Mesothelial cell of epicardium (in vitro differentiated cells): Measurements from ENCODE around the gene ATG5. TPM values are rescaled to one million over a fixed set of nuclear protein-coding genes. Genes with fewer than 3 reads are reported as not detected.

Source experiments
- DNase-seq, 2 experiments: peaks; one replicate each; pipeline ENCODE4 v3.0.0; 2021; ENCODE audit warnings: low spot score in 2 of 2; ENCODE audit not compliant: unreplicated experiment in 2 of 2
- H3K27ac Mint-ChIP-seq: 2 replicates; pipeline ENCODE4 v1.8.0; 2021; ENCODE audit warnings: mixed read lengths
- H3K27me3 Mint-ChIP-seq: 2 replicates; pipeline ENCODE4 v1.8.0; 2021; ENCODE audit warnings: low read depth, mixed read lengths
- H3K36me3 Mint-ChIP-seq: 2 replicates; pipeline ENCODE4 v1.8.0; 2021; ENCODE audit warnings: mixed read lengths
- H3K4me1 Mint-ChIP-seq: 2 replicates; pipeline ENCODE4 v1.8.0; 2021; ENCODE audit warnings: mixed read lengths
- H3K4me3 Mint-ChIP-seq: 2 replicates; pipeline ENCODE4 v1.8.0; 2021; ENCODE audit warnings: mild to moderate bottlenecking, moderate library complexity, mixed read lengths
- H3K9me3 Mint-ChIP-seq: 2 replicates; pipeline ENCODE4 v1.8.0; 2021; ENCODE audit warnings: mixed read lengths
- CTCF ChIP-seq: fragments of 200-600 bp; sonication (generic); IDR thresholded peaks from one replicate; pipeline ENCODE4 v1.5.0; 2021; ENCODE audit warnings: antibody characterized with exemption; ENCODE audit not compliant: unreplicated experiment
- total RNA-seq: library from RNA; stranded (reverse); gene quantifications from 3 replicates; pipeline ENCODE4 v1.2.1, GENCODE V29; 2021

The ATG5 gene
- total RNA-seq, 1 donor from 2014 or later, result 33.0 TPM

GRCh38 chr6:106161311-106161874, 164.2 kb downstream of the ATG5 start:
- no peaks in the 10 kb centered on the region for H3K36me3 Mint-ChIP-seq

GRCh38 chr6:106160189-106160588, 165.4 kb downstream of the ATG5 start:
- no peaks in the 10 kb centered on the region for H3K9me3 Mint-ChIP-seq
- no peaks in the 10 kb centered on the region for H3K36me3 Mint-ChIP-seq
- DNase-seq, result no peak
- no peak overlapping the region for H3K27ac Mint-ChIP-seq
- no peaks in the 10 kb centered on the region for H3K4me1 Mint-ChIP-seq
- no peak for TF ChIP-seq CTCF
- H3K27me3 Mint-ChIP-seq, result peaks cover 16% of the 10 kb centered on the region
- H3K4me3 Mint-ChIP-seq, result no peak overlapping the region

More at GRCh38 chr6:106161311-106161874, 164.2 kb downstream of the ATG5 start:
- Mint-ChIP-seq H3K4me1 (no peaks in the 10 kb centered on the region), H3K4me3 (no peak overlapping the region), H3K27me3 (peaks cover 16% of the 10 kb centered on the region), H3K9me3 (no peaks in the 10 kb centered on the region), H3K27ac (no peak overlapping the region)
- TF ChIP-seq CTCF, result no peak
- DNase-seq, result no peak

- Mint-ChIP-seq H3K27ac (no peak overlapping the region), H3K9me3 (no peaks in the 10 kb centered on the region), H3K4me3 (no peak overlapping the region), H3K4me1 (no peaks in the 10 kb centered on the region), H3K36me3 (no peaks in the 10 kb centered on the region), H3K27me3 (peaks cover 16% of the 10 kb centered on the region)
- no peak for DNase-seq
- TF ChIP-seq CTCF, result no peak
These were observed 166.0 kb downstream of the ATG5 start for GRCh38 chr6:106159531-106159940.

- TF ChIP-seq CTCF, result no peak
- no peaks in the 10 kb centered on the region for H3K4me1 Mint-ChIP-seq
- no peak for DNase-seq
- no peaks in the 10 kb centered on the region for H3K9me3 Mint-ChIP-seq
- H3K36me3 Mint-ChIP-seq, result no peaks in the 10 kb centered on the region
- no peak overlapping the region for H3K4me3 Mint-ChIP-seq
- no peak overlapping the region for H3K27ac Mint-ChIP-seq
- H3K27me3 Mint-ChIP-seq, result peaks cover 16% of the 10 kb centered on the region
These were observed 166.7 kb downstream of the ATG5 start for GRCh38 chr6:106158816-106159215.

- no peak for TF ChIP-seq CTCF
- Mint-ChIP-seq H3K27me3 (peaks cover 16% of the 10 kb centered on the region), H3K27ac (no peak overlapping the region), H3K36me3 (no peaks in the 10 kb centered on the region), H3K9me3 (peaks cover 3% of the 10 kb centered on the region), H3K4me1 (no peaks in the 10 kb centered on the region), H3K4me3 (no peak overlapping the region)
- no peak for DNase-seq
These were observed 168.7 kb downstream of the ATG5 start for GRCh38 chr6:106156863-106157262.

GRCh38 chr6:106156413-106156812, 169.1 kb downstream of the ATG5 start:
- Mint-ChIP-seq H3K4me1 (no peaks in the 10 kb centered on the region), H3K9me3 (peaks cover 3% of the 10 kb centered on the region), H3K27ac (no peak overlapping the region), H3K4me3 (no peak overlapping the region), H3K36me3 (no peaks in the 10 kb centered on the region), H3K27me3 (peaks cover 16% of the 10 kb centered on the region)
- no peak for TF ChIP-seq CTCF
- DNase-seq, result no peak
